Measurements from ENCODE around the gene RND3.

RND3 gene

DNA sequence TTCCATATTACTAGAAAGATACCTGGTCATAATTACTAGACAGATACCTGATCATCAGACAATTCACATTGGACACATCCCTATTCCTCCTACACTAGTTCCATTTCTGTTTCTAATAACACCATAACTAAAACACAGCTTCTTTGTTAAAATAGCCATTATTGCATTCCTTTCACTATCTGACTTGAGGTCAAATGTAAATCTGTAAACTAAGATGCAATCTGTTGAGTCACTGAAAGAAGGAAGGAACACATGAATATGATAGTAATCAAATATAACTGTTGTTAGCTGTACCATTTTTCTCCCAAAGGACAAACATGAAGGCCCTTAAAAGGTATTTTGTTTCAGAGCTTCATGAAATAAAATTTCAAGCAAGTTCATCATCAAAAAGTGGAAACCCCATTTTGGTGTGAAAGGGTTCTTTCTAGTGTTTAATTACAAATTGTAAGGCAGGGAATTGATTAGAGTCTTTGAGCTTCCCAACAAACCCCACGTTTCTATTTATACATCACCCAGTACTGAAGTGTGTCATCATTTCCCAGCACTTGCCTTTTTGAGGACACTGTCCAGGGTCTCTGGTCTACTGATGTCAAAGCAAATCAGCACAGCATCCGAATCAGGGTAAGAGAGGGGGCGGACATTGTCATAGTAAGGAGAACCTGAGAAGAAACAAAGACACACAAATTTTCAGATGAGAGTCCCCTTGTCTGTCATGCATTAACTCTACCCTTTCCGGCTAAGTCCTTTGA lies 13.0 kb downstream of the RND3 start:
- no peak for DNase-seq

DNA sequence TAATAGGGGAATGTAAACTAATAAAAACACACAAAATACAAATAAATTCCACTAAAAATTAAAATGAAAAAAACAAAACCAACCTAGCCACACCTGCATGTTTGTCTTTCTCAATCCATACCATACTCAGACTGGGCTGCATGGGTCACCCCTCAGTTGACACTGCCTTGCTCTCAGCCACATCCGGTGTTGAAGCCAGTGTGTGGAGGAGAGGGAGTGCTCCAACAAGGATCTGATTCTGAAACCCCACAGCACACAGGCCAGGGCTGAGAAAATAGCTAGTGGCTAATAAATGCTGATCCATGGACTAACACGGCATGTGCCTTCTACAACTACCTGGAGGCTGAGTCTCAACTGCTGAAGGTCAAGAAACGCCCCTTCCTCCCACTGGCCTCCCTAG lies 13.7 kb downstream of the RND3 start:
- no peak for DNase-seq

DNA sequence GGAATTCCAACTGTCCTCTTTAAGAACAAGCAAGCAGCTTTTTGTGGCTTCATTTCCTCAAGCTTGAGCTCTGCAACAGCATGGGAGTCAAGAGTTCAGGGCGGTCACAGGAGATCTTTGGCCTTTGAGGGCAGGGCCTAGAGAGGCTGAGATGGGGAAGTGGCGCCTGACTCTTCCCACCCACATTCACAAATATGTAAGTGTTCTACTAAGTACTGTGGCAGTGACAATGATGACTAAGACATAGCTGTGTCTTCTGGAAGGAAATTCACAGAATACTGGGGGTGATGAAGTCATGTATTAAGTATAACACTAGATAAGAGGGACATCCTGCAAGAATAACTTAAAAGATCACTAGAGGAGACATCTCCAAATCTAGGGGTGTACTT lies 15.0 kb downstream of the RND3 start:
- DNase-seq, result no peak

DNA sequence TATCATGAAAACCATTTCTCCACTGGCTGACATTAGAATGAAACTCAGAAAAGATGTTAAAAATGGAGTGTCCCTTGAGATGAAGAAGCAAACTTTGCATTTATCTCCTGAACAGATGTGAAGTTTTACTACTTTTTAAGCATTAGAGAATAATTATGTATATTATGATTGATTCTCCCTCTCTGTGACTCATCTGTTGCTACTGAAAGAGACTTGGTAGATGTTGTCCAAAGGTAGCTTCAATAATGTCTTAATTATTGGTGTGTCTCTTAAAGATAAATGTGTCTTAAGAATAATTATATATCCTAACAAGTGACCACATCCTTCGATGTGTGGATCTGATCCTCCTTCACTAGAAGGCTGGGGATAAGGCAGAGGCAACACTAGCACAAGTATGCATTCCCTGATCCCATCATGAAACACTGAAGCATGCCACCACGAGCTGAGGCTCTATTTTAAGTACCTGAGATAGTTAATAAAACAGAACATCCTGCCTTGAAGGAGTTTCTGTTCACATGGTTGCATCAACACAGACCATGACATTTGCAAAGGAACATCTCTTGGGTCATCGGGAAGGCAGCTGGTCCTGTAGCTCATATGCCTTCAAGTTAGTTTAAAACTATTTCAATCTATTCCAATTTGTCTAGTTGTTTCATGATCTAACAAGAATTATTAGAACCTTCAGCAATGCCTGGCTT lies 15.5 kb downstream of the RND3 start:
- no peak for DNase-seq

DNA sequence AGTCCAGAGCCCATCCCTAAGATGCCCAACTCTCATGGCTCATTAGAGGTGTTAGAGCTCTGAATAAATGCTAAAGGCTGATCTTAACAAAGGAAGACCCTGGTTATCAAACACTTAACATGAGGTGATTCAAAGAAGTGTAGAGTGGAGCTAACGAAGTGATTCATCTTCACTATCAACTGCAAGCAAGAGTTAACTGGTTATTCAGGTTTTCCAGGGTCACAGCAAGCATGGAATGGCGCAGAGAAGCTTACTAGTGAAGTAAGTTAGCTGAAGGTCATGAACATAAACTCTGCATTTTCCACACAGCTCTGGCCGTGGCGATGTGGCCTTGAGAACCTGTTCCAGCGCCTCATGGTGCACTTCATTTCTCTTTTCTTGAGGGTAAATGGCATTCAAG lies 17.0 kb downstream of the RND3 start:
- DNase-seq, result no peak

DNA sequence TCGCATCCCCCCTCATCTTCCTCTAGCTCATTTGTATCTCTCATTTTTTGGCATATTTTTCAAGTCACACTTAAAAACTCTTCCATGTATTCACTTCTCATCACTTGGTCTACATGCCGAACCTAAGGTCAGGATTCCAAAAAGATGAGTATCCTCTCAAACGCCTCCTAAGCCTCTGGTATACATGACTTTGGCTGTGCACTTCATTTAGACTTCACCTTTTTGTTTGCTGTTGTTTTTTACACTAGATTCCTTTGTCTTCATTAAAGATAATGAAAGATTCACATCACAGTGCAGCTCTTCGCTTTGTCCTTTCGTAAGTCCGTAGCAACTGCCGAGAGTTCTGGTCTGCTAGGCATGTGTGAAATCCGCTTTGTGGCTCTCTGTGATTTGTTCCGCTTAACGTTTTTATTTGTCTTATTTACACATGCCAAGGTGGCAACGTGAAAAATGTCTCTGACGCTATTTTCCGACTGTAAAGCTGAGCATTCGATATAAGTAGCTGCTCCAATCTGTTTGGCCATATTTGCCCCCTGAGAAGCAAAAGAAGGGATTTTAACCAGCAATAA lies 17.7 kb downstream of the RND3 start:
- DNase-seq, result no peak

DNA sequence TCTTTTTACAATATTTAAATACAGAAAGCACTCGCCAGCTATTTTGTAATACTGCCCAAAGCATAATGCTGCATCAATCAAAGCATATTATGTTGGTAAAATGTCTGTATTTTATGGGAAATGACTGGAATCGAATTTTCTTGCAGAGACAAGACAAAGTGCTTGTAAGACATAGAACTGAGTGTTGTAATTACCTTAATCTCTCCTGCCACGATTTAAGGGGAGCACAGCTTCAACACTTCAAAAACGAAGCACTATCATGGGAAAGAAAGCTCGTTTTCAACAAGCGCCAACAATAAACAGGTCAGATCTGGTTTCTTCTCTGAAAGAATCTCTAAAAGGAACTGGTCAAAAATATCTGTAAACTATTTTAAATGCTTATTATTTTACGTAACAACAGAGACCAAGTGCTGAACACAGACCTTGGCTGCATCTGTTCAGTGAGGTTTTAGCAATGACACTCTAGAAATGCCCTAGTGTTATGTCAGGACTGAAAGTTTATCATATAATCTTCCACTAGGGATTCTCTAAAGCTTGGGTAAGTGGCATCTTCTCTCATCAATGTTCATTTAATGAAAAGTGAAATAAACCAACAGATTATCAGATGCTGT lies 19.0 kb downstream of the RND3 start:
- DNase-seq, result no peak

DNA sequence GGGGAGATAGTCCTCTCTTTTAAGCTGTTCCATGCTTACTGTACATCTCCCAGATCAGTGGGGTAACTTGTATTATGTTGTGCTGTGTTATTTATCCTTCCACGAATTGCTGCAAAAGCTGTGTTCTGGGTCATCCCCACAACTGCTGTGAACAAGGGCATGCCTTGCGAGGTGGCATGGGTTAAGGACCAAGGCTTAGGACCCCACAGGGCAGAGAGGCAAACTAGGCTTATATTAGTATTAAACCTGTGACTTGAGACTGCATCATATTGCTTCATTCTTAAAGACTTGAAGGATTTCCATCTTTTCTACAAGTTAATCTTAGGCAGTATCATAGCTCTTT lies 19.9 kb downstream of the RND3 start:
- no peak for DNase-seq

DNA sequence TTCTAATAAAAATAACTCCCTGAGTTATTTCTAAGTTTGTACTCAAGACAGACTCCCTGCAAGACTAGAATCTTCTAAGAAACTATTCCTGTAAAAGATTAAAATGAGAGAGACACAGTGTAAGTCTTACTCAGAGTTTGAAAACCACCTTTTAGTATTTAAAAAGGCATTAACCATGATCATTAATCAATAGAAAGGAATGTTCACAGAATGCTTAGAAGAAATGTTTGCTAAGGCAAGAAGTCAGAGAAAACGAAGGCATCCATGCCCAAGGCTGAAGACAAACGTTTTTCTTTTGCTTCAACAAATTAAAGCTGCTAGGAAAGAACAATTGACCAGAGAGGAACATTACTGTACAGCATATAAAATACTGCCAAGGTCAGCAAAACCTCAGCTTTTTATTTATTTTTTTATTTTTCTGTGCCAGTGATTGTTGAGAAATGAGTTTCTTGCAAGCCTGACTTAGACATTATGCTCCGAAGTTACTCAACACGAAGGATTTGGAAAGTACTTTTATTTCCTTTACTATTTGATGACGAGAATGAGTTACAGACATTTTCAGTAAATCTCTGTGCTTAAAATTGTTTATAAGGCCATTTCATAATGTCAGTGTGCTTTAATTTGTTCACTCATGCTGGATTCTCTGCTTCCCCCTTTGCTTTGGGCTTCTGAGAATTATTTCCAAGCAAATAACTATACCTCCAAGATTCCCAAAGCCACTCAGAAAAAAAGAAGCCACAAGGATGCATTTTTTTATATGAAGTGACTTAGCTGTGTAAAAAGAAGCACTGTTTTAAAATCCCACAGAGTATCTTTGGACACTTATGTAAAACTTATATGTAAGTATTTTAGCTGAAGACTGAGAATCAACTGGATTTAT lies 20.5 kb downstream of the RND3 start:
- no peak for DNase-seq

DNA sequence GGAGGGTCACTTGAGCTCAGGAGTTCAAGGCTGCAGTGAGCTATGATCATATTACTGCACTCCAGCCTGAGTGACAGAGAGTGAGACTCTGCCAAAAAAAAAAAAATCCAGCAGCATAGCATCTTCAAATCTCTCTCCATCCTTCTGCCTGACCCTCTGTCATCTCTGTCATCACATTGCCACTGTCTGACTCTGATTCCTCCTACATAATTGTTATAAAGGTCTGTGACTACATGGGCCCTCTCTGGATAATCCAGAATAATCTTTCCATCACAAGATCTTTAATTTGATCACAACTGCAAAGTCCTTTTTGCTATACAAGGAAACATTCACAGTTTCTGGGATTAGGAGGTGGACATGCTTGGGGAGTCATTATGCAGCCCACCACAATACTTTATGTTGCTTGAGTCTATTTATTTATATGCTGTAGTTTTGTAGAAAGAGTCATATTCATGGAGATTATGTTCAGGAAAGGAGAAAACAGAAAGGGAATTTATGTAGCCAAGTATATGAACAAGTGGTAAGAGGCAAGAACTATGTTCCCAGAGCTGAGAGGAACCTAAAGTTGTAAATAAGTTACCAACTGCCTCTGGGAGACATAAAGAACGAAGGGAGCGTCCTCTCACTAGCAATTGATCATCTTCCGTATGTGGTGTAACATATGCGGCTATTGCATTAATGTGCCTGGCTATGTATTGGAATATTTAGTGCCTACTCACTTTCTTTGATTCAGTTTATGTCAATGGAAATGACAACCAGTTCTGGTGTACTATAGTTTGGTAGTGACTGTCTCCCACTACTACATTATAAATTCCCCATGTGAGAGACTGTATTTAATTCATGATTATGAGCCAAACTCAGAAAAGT lies 21.5 kb downstream of the RND3 start:
- no peak for DNase-seq

DNA sequence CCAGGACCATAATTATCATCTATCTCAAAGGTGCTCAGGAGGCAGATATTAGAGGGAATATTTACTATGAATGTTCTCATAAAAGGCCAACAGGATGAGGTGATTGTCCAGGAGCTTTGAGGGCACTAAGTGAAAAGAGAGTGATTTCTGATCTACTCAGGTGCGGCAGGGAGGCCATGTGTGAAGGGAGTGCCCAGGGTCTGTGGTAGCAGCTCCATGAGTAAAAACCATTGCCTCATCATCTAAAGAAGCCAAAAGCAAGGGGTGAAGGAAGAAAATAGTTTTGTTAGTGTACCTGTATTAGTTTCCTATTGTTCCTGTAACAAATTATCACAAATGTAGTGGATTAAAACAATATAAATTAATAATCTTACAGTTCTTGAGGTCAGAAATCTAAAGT lies 22.5 kb downstream of the RND3 start:
- no peak for DNase-seq

DNA sequence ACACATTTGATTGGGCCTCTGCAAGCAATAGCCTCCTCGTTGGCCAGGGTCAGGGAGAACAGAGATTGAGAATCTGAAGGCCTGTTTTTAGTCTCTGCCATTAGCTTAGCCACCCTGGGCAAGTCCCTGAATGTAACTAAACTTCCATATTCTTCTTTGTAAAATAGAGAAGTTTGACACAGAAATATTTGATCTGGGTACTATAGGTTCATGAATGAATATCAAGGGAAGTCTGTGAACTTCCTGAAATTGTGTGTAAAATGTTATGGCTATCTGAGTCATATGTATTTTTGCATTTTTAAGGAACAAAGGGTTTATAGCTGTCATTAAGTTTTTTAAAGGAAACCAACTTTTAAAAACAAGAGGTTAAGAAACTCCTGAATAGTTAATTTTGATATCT lies 23.2 kb downstream of the RND3 start:
- no peak for DNase-seq

DNA sequence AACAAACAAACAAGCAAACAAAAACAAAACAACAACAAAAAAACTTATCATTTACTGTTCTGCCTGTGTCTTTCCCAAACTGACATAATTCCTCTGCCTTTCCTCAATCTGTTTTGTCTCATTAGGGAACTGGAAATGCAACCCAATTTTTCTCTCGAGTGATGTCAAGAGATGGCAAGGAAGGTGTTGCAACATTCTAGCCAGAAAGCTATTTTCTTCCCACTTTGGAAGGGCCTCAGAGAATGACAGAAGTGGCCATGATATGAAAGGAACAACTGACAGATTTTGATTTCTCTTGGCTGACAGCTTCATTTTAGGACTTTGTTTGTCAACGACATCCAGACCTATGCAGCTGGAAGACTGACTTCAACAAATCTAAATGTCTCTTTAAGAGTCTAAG lies 24.7 kb downstream of the RND3 start:
- DNase-seq, result no peak

DNA sequence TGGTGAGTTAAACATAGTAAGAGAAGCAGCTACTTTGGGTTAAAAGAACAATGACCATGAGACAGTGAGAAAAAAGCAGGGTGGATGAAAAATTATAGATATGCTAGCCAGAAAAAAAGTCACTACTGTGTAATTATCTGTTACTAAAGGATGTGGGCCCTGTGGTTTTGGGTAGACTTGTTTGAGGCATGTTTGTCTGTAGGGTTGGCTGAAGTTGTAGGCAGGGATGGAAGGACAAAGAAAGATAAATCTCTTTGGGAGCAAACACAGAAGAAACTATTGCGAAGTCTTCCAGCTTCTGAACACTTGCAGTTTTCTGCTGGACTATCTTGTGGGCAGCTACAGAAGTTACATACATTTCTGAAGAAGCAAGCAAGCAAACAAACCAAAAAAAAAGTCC lies 28.2 kb downstream of the RND3 start:
- DNase-seq, result no peak

DNA sequence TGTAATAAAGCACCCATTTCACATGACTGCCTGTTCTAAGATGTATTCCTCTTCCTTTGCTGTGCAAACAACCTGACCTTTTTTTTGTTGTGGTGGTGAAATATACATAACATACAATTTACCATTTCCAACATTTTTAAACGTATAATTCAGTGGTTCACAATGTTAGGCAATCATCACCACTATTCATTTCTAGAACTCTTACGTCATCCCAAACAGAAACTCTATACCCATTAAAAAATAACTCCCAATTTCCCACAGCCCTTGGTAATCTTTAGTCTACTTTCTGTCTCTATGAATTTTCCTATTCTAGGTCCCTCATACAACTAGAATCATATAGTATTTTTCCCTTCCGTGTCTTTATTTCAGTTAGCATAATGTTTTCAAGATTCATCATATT lies 36.7 kb downstream of the RND3 start:
- no peak for DNase-seq

DNA sequence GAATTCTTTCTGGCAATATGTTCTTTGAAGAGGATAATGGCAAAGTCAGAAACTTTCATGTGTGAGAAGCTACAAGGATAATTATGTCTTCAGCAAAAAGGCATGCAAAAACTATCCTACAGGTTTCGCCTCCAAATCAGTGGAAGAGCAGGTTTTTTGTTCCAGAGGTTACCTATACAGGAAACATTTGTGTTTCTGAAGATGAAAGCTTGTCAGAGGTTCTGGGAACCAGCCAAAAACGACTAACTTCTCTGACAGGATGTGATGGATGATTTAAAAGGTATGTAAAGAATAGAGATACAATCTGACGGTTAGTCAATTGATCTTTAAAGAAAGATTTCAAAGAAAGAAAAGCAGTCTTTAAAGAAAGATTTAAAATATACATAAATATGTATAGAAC lies 37.6 kb downstream of the RND3 start:
- DNase-seq, result no peak

DNA sequence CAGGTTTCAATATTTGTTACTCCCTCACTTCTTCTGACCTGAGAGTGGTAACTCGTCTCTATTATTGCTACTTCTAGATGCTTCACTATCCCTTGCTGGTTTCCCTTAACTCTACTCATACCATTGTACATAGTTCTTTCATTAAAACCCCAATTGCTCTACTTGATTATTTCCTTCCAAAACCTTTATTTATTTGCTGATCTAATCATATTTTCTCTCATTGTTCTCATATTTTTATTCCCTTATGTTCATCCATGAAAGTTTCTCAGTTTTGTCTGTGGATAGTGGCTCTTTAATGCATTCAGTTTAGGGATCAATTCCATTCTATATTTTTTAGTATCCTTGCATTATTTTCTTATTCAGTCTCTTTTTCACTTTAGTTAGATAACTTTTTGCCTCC lies 42.1 kb downstream of the RND3 start:
- DNase-seq, result no peak

DNA sequence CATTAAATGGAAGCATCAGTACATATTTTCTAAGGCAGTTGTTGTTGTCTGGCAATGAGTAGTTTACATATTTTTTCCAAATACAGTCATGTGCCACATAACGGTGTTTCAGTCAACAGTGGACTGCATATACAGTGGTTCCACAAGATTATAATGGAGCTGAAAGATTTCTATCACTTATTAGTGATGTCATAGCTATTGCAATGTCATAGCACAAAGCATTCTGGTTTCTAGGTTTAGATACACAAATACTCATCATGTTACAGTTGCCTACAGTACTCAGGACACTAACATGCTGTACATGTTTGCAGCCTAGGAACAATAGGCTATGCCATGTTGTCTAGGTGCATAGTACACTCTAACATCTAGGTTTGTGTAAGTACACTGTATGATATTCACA lies 45.0 kb downstream of the RND3 start:
- no peak for DNase-seq

DNA sequence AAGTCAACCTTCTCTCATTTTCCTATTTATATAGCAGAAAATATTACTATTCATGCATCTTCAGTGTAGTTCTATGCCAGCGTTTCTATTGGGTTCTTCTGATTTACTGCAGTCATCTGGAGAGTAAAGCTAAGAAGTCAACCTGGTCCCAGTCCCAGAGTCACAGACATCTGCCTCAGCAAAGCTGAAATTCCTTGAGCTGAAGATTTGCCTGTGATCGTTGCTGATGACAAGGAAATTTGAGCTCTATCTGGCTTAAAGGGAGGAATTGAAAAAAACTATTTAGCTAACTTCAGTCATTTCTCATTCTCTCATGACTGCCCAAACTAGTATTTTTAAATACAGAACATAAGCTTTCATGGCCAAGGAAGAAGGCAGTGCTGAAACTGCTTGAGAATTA lies 45.7 kb downstream of the RND3 start:
- DNase-seq, result no peak

DNA sequence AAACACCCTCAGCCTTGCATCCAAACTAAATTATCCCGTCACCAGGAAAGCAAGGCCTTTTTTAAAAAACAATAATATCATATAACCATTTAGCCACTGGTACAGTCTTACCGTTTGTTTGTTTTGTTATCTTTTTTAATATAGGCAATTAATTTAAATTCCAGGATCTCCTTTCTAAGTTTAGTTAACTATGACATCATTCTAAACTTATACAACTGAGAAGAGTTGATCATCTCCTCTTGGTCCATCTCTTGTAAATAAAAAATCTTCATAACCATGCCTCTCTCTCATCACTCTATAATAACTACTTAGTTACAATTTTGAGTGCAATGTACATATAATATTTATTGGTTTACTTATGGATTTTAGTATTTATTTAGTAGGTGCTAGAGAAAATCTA lies 46.2 kb downstream of the RND3 start:
- DNase-seq, result no peak

DNA sequence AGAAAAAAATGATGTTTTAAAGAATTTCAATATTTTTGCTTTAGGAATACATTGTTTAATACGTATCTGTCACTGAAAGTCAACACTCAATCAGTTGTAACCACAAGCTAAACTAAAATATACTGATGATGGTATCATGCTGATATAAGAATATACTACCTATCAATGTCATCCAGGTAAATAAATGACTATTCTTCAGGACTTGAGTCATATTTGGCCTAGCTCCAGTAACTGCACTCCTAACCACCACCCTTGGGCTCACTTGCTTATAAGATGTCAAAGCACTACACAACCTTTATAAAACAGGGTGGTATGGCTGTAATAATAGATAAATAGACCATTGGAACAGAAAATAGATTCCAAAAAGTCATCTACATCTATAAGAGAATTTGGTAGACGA lies 48.8 kb downstream of the RND3 start:
- DNase-seq, result no peak

DNA sequence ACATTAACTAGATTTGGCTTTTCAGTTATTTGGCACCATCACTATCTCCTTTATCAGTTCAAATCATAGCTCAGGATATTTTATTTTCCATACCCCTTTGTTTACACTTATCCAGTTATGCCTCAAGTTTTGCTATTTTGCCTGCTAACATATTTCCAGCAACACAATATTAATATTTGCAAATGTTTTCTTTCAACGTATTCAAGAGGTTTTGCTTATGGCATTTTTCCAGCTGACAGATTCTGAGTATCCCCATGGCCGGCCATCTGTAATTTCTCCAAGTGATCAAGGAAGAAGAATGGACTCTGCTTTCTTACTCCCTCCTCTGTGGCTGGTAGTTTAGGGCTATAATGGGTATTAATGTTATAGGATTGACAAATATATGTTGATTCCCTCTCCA lies 49.4 kb downstream of the RND3 start:
- no peak for DNase-seq
